ENCODE results near the gene ETFA.

The ETFA gene

GRCh38 chr15:76185716-76186115 lies 125.6 kb downstream of the ETFA start:
- Mint-ChIP-seq H3K27ac (ENCODE audit: low read depth) (no peak overlapping the region), H3K4me1 (peaks cover 18% of the 10 kb centered on the region), H3K27me3 (peaks cover 70% of the 10 kb centered on the region), H3K9me3 (no peaks in the 10 kb centered on the region), H3K4me3 (no peak overlapping the region), H3K36me3 (ENCODE audit: insufficient read depth) (no peaks in the 10 kb centered on the region)
- ATAC-seq (replicated peaks; ENCODE audit: extremely low read depth, poor library complexity, severe bottlenecking) (no peak), DNase-seq (ENCODE audit: low spot score in 2 of 2) (no peak)

GRCh38 chr15:76184650-76185035 lies 126.6 kb downstream of the ETFA start:
- Mint-ChIP-seq H3K36me3 (ENCODE audit: insufficient read depth) (no peaks in the 10 kb centered on the region), H3K27ac (ENCODE audit: low read depth) (no peak overlapping the region), H3K4me1 (peaks cover 10% of the 10 kb centered on the region), H3K9me3 (no peaks in the 10 kb centered on the region), H3K4me3 (no peak overlapping the region), H3K27me3 (peaks cover 66% of the 10 kb centered on the region)
- DNase-seq (ENCODE audit: low spot score in 2 of 2) (no peak), ATAC-seq (replicated peaks; ENCODE audit: extremely low read depth, poor library complexity, severe bottlenecking) (no peak)

GRCh38 chr15:76183930-76184649 lies 127.2 kb downstream of the ETFA start:
- H3K27ac Mint-ChIP-seq (ENCODE audit: low read depth) = no peak overlapping the region
- no peak overlapping the region for H3K4me3 Mint-ChIP-seq
- H3K36me3 Mint-ChIP-seq (ENCODE audit: insufficient read depth) = no peaks in the 10 kb centered on the region
- DNase-seq (ENCODE audit: low spot score in 2 of 2) (no peak), ATAC-seq (replicated peaks; ENCODE audit: extremely low read depth, poor library complexity, severe bottlenecking) (no peak)
- peaks cover 10% of the 10 kb centered on the region for H3K4me1 Mint-ChIP-seq
- H3K27me3 Mint-ChIP-seq = peaks cover 65% of the 10 kb centered on the region
- H3K9me3 Mint-ChIP-seq = no peaks in the 10 kb centered on the region

GRCh38 chr15:76181705-76182107 lies 129.6 kb downstream of the ETFA start:
- peak; percentile 28 for ATAC-seq (replicated peaks; ENCODE audit: extremely low read depth, poor library complexity, severe bottlenecking)
- H3K36me3 Mint-ChIP-seq (ENCODE audit: insufficient read depth) = no peaks in the 10 kb centered on the region
- DNase-seq (ENCODE audit: low spot score in 2 of 2) = no peak
- peak overlapping the region; percentile 6 for H3K4me3 Mint-ChIP-seq
- H3K27me3 Mint-ChIP-seq = peaks cover 67% of the 10 kb centered on the region
- H3K4me1 Mint-ChIP-seq = peaks cover 10% of the 10 kb centered on the region
- H3K27ac Mint-ChIP-seq (ENCODE audit: low read depth) = peak overlapping the region; percentile 30
- no peaks in the 10 kb centered on the region for H3K9me3 Mint-ChIP-seq

GRCh38 chr15:76180321-76180720 lies 130.9 kb downstream of the ETFA start:
- H3K36me3 Mint-ChIP-seq (ENCODE audit: insufficient read depth) = no peaks in the 10 kb centered on the region
- no peak for ATAC-seq (replicated peaks; ENCODE audit: extremely low read depth, poor library complexity, severe bottlenecking)
- H3K9me3 Mint-ChIP-seq = no peaks in the 10 kb centered on the region
- peaks cover 56% of the 10 kb centered on the region for H3K27me3 Mint-ChIP-seq
- no peak overlapping the region for H3K4me3 Mint-ChIP-seq
- no peak overlapping the region for H3K27ac Mint-ChIP-seq (ENCODE audit: low read depth)
- peaks cover 10% of the 10 kb centered on the region for H3K4me1 Mint-ChIP-seq
- DNase-seq (ENCODE audit: low spot score in 2 of 2) = no peak

- H3K4me1 Mint-ChIP-seq = peaks cover 10% of the 10 kb centered on the region
- ATAC-seq (replicated peaks; ENCODE audit: extremely low read depth, poor library complexity, severe bottlenecking) = no peak
- H3K27ac Mint-ChIP-seq (ENCODE audit: low read depth) = no peak overlapping the region
- H3K9me3 Mint-ChIP-seq = no peaks in the 10 kb centered on the region
- DNase-seq (ENCODE audit: low spot score in 2 of 2) = no peak
- no peak overlapping the region for H3K4me3 Mint-ChIP-seq
- H3K27me3 Mint-ChIP-seq = peaks cover 67% of the 10 kb centered on the region
- H3K36me3 Mint-ChIP-seq (ENCODE audit: insufficient read depth) = no peaks in the 10 kb centered on the region
Measured at GRCh38 chr15:76179023-76179422, 132.2 kb downstream of the ETFA start.

- ATAC-seq (replicated peaks; ENCODE audit: extremely low read depth, poor library complexity, severe bottlenecking) = no peak
- no peaks in the 10 kb centered on the region for H3K36me3 Mint-ChIP-seq (ENCODE audit: insufficient read depth)
- no peak for DNase-seq (ENCODE audit: low spot score in 2 of 2)
- H3K27ac Mint-ChIP-seq (ENCODE audit: low read depth) = no peak overlapping the region
- peaks cover 10% of the 10 kb centered on the region for H3K4me1 Mint-ChIP-seq
- H3K9me3 Mint-ChIP-seq = no peaks in the 10 kb centered on the region
- H3K27me3 Mint-ChIP-seq = peaks cover 69% of the 10 kb centered on the region
- H3K4me3 Mint-ChIP-seq = no peak overlapping the region
Measured at GRCh38 chr15:76178296-76179000, 132.8 kb downstream of the ETFA start.

- Mint-ChIP-seq H3K4me1 (peaks cover 10% of the 10 kb centered on the region), H3K27ac (ENCODE audit: low read depth) (no peak overlapping the region), H3K9me3 (no peaks in the 10 kb centered on the region), H3K4me3 (no peak overlapping the region), H3K36me3 (ENCODE audit: insufficient read depth) (no peaks in the 10 kb centered on the region), H3K27me3 (peaks cover 78% of the 10 kb centered on the region)
- ATAC-seq (replicated peaks; ENCODE audit: extremely low read depth, poor library complexity, severe bottlenecking) (no peak), DNase-seq (ENCODE audit: low spot score in 2 of 2) (no peak)
Measured at GRCh38 chr15:76177491-76178040, 133.7 kb downstream of the ETFA start.

GRCh38 chr15:76176487-76177085 lies 134.7 kb downstream of the ETFA start:
- Mint-ChIP-seq H3K27me3 (peaks cover 80% of the 10 kb centered on the region), H3K4me1 (peaks cover 5% of the 10 kb centered on the region), H3K4me3 (no peak overlapping the region), H3K36me3 (ENCODE audit: insufficient read depth) (no peaks in the 10 kb centered on the region), H3K27ac (ENCODE audit: low read depth) (no peak overlapping the region), H3K9me3 (no peaks in the 10 kb centered on the region)
- ATAC-seq (replicated peaks; ENCODE audit: extremely low read depth, poor library complexity, severe bottlenecking) = no peak
- no peak for DNase-seq (ENCODE audit: low spot score in 2 of 2)

GRCh38 chr15:76176059-76176458 lies 135.2 kb downstream of the ETFA start:
- Mint-ChIP-seq H3K4me3 (no peak overlapping the region), H3K27ac (ENCODE audit: low read depth) (no peak overlapping the region), H3K27me3 (peaks cover 78% of the 10 kb centered on the region), H3K36me3 (ENCODE audit: insufficient read depth) (no peaks in the 10 kb centered on the region), H3K4me1 (peaks cover under 1% of the 10 kb centered on the region), H3K9me3 (no peaks in the 10 kb centered on the region)
- DNase-seq (ENCODE audit: low spot score in 2 of 2) (no peak), ATAC-seq (replicated peaks; ENCODE audit: extremely low read depth, poor library complexity, severe bottlenecking) (no peak)

GRCh38 chr15:76175442-76175841 lies 135.8 kb downstream of the ETFA start:
- ATAC-seq (replicated peaks; ENCODE audit: extremely low read depth, poor library complexity, severe bottlenecking) (no peak), DNase-seq (ENCODE audit: low spot score in 2 of 2) (no peak)
- Mint-ChIP-seq H3K36me3 (ENCODE audit: insufficient read depth) (no peaks in the 10 kb centered on the region), H3K4me3 (no peak overlapping the region), H3K9me3 (no peaks in the 10 kb centered on the region), H3K27ac (ENCODE audit: low read depth) (no peak overlapping the region), H3K4me1 (no peaks in the 10 kb centered on the region), H3K27me3 (peaks cover 72% of the 10 kb centered on the region)

- Mint-ChIP-seq H3K27me3 (peaks cover 68% of the 10 kb centered on the region), H3K27ac (ENCODE audit: low read depth) (no peak overlapping the region), H3K4me1 (no peaks in the 10 kb centered on the region), H3K9me3 (no peaks in the 10 kb centered on the region), H3K36me3 (ENCODE audit: insufficient read depth) (no peaks in the 10 kb centered on the region), H3K4me3 (no peak overlapping the region)
- ATAC-seq (replicated peaks; ENCODE audit: extremely low read depth, poor library complexity, severe bottlenecking) (no peak), DNase-seq (ENCODE audit: low spot score in 2 of 2) (no peak)
Measured at GRCh38 chr15:76174654-76175053, 136.6 kb downstream of the ETFA start.
